K562 (cell line): ENCODE measurements around the gene VWA7. TPM values are rescaled to one million over a fixed set of nuclear protein-coding genes. Genes with fewer than 3 reads are reported as not detected.
A peak's percentile ranks its signal among the peaks of the same experiment; 100 is the strongest.

Experiments
- CCAR2 ChIP-seq: fragments of 200-400 bp; formaldehyde crosslinking; IDR thresholded peaks from 2 replicates; pipeline ENCODE4 v1.6.1; 2017; ENCODE audit warnings: mild to moderate bottlenecking, low read depth, low read length
- CHD2 ChIP-seq: IDR thresholded peaks from 2 replicates; pipeline ENCODE4 v1.6.1; 2011; ENCODE audit warnings: low read depth, low read length
- NR1H2 ChIP-seq: sonication (generic); formaldehyde crosslinking; IDR thresholded peaks from 2 replicates; pipeline ENCODE4 v1.4.0; 2020; ENCODE audit warnings: mild to moderate bottlenecking, missing genetic modification reagents
- RBM15 ChIP-seq: fragments of 200-400 bp; formaldehyde crosslinking; IDR thresholded peaks from 2 replicates; pipeline ENCODE4 v1.6.1; 2018; ENCODE audit warnings: mild to moderate bottlenecking, low read length, moderate library complexity; ENCODE audit not compliant: insufficient read depth
- SMAD3 ChIP-seq: fragments of 450-650 bp; formaldehyde crosslinking; conservative IDR thresholded peaks from 2 replicates; pipeline ENCODE4 v1.4.0; 2020; ENCODE audit warnings: mild to moderate bottlenecking
- TEAD2 ChIP-seq: fragments of 450-650 bp; IDR thresholded peaks from 2 replicates; pipeline ENCODE4 v1.6.1; 2016; ENCODE audit warnings: missing genetic modification characterization, control low read depth, missing compliant biosample characterization
- XRCC4 ChIP-seq: IDR thresholded peaks from one replicate; pipeline ENCODE4 v1.6.1; 2011; ENCODE audit not compliant: insufficient read depth, insufficient read length; ENCODE audit errors: extremely low read depth
- ZNF134 ChIP-seq: fragments of 250-450 bp; sonication (Bioruptor Pico); conservative IDR thresholded peaks from 2 replicates; pipeline ENCODE4 v1.4.0; 2020
- polyA plus RNA-seq, 8 experiments: library from polyadenylated mRNA; depleted of rRNA in 4 of 8; stranded (reverse) in 5 of 8; unstranded in 3 of 8; fragments of >200 nt; fragmentation: Nextera tagmentation in 2 of 8; fragmentation: Illumina TruSeq in 1 of 8; extraction: Ambion mirVana in 2 of 8; extraction: Trizol in 1 of 8; gene quantifications; 2 replicates each; pipeline versions ENCODE4 v1.2.1 to v1.2.3, GENCODE V29; 2011 to 2014; ENCODE audit warnings: inconsistent platforms in 1 of 8, missing spikeins in 1 of 8
- total RNA-seq, 7 experiments: library from RNA; depleted of rRNA in 6 of 7; stranded (reverse); fragments of >200 nt in 6 of 7; fragmentation: Illumina TruSeq in 2 of 7; extraction: Trizol in 2 of 7; gene quantifications; 2 replicates each; pipeline versions ENCODE4 v1.2.1 to v1.2.3, GENCODE V29; 2011 to 2021; ENCODE audit warnings: low replicate concordance in 1 of 7
- TF ChIP-seq, protein P1 (sequence below): fragments of 150-350 bp; IDR thresholded peaks from 2 replicates; pipeline ENCODE4 v1.6.1; 2014; ENCODE audit warnings: low read depth, mild to moderate bottlenecking, low read length, borderline replicate concordance
- TF ChIP-seq, protein P2 (sequence below): fragments of 450-650 bp; IDR thresholded peaks from 2 replicates; pipeline ENCODE4 v1.6.1; 2018; ENCODE audit not compliant: partially characterized antibody
- TF ChIP-seq, protein P3 (sequence below): sonication (generic); formaldehyde crosslinking; IDR thresholded peaks from 2 replicates; pipeline ENCODE4 v1.8.1; 2022; ENCODE audit warnings: missing genetic modification reagents
- TF ChIP-seq, protein P4 (sequence below): fragments of 250-450 bp; sonication (Bioruptor Pico); IDR thresholded peaks from 2 replicates; pipeline ENCODE4 v1.5.0; 2021; ENCODE audit warnings: mild to moderate bottlenecking, borderline replicate concordance
- TF ChIP-seq, protein P5 (sequence below): IDR thresholded peaks from 3 replicates; pipeline ENCODE4 v1.6.1; 2011; ENCODE audit warnings: borderline replicate concordance, mild to moderate bottlenecking; ENCODE audit not compliant: insufficient read length, insufficient read depth

Gene VWA7
- total and polyA plus RNA-seq, 9 of the 15 experiments (the other 6 are each of a cell fraction or from before 2014, with no cell fraction given) = 0.18 to 2.9 (median 0.95) TPM

DNA sequence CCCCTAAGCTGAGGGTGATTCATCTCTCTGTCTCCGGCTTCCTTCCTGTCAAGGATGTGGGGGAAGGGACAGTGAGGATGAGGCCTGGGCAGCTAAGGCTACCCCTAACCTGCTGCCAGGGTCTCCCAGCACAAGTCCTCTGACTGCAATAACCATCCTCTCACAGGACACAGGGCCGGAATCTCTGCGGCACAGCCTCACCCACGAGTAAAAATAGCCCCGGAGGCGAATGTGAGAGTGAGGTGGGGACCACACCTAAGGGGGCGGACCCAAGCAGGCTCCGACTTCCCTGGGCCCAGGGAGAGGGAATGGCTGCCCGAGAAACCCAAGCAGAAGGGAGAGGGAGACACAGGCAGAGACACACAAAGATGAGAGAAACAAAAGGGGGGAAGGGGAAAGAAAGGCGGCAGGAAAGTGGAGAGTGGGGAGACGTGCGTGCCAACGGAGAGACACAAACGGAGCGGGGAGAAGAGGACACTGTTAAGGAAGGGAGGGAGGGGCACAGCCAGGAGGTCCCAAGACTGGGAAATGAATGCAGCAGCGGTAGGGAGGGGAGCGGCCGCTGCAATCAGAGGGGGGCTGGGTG, 42.2 kb downstream of the VWA7 start (continued):
- TF ChIP-seq, protein P1, sequence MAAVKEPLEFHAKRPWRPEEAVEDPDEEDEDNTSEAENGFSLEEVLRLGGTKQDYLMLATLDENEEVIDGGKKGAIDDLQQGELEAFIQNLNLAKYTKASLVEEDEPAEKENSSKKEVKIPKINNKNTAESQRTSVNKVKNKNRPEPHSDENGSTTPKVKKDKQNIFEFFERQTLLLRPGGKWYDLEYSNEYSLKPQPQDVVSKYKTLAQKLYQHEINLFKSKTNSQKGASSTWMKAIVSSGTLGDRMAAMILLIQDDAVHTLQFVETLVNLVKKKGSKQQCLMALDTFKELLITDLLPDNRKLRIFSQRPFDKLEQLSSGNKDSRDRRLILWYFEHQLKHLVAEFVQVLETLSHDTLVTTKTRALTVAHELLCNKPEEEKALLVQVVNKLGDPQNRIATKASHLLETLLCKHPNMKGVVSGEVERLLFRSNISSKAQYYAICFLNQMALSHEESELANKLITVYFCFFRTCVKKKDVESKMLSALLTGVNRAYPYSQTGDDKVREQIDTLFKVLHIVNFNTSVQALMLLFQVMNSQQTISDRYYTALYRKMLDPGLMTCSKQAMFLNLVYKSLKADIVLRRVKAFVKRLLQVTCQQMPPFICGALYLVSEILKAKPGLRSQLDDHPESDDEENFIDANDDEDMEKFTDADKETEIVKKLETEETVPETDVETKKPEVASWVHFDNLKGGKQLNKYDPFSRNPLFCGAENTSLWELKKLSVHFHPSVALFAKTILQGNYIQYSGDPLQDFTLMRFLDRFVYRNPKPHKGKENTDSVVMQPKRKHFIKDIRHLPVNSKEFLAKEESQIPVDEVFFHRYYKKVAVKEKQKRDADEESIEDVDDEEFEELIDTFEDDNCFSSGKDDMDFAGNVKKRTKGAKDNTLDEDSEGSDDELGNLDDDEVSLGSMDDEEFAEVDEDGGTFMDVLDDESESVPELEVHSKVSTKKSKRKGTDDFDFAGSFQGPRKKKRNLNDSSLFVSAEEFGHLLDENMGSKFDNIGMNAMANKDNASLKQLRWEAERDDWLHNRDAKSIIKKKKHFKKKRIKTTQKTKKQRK = no peak
- TF ChIP-seq TEAD2 (tag) = no peak
- TF ChIP-seq SMAD3 (CRISPR knock-in tag) = 0 out of 2 replicates have a peak, but pooled peaks have one; percentile 6
- TF ChIP-seq CHD2 = peak; percentile 68
- no peak for TF ChIP-seq ZNF134
- TF ChIP-seq, protein P2, sequence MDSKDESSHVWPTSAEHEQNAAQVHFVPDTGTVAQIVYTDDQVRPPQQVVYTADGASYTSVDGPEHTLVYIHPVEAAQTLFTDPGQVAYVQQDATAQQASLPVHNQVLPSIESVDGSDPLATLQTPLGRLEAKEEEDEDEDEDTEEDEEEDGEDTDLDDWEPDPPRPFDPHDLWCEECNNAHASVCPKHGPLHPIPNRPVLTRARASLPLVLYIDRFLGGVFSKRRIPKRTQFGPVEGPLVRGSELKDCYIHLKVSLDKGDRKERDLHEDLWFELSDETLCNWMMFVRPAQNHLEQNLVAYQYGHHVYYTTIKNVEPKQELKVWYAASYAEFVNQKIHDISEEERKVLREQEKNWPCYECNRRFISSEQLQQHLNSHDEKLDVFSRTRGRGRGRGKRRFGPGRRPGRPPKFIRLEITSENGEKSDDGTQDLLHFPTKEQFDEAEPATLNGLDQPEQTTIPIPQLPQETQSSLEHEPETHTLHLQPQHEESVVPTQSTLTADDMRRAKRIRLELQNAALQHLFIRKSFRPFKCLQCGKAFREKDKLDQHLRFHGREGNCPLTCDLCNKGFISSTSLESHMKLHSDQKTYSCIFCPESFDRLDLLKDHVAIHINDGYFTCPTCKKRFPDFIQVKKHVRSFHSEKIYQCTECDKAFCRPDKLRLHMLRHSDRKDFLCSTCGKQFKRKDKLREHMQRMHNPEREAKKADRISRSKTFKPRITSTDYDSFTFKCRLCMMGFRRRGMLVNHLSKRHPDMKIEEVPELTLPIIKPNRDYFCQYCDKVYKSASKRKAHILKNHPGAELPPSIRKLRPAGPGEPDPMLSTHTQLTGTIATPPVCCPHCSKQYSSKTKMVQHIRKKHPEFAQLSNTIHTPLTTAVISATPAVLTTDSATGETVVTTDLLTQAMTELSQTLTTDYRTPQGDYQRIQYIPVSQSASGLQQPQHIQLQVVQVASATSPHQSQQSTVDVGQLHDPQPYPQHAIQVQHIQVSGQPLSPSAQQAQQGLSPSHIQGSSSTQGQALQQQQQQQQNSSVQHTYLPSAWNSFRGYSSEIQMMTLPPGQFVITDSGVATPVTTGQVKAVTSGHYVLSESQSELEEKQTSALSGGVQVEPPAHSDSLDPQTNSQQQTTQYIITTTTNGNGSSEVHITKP = no peak
- no peak for TF ChIP-seq XRCC4
- TF ChIP-seq, protein P3, sequence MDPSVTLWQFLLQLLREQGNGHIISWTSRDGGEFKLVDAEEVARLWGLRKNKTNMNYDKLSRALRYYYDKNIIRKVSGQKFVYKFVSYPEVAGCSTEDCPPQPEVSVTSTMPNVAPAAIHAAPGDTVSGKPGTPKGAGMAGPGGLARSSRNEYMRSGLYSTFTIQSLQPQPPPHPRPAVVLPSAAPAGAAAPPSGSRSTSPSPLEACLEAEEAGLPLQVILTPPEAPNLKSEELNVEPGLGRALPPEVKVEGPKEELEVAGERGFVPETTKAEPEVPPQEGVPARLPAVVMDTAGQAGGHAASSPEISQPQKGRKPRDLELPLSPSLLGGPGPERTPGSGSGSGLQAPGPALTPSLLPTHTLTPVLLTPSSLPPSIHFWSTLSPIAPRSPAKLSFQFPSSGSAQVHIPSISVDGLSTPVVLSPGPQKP (CRISPR knock-in tag) = no peak
- TF ChIP-seq, protein P4, sequence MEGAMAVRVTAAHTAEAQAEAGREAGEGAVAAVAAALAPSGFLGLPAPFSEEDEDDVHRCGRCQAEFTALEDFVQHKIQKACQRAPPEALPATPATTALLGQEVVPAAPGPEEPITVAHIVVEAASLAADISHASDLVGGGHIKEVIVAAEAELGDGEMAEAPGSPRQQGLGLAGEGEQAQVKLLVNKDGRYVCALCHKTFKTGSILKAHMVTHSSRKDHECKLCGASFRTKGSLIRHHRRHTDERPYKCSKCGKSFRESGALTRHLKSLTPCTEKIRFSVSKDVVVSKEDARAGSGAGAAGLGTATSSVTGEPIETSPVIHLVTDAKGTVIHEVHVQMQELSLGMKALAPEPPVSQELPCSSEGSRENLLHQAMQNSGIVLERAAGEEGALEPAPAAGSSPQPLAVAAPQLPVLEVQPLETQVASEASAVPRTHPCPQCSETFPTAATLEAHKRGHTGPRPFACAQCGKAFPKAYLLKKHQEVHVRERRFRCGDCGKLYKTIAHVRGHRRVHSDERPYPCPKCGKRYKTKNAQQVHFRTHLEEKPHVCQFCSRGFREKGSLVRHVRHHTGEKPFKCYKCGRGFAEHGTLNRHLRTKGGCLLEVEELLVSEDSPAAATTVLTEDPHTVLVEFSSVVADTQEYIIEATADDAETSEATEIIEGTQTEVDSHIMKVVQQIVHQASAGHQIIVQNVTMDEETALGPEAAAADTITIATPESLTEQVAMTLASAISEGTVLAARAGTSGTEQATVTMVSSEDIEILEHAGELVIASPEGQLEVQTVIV (CRISPR knock-in tag) = no peak
- 0 out of 2 replicates have a peak, but pooled peaks have one; percentile 18 for TF ChIP-seq CCAR2
- no peak for TF ChIP-seq RBM15
- TF ChIP-seq, protein P5, sequence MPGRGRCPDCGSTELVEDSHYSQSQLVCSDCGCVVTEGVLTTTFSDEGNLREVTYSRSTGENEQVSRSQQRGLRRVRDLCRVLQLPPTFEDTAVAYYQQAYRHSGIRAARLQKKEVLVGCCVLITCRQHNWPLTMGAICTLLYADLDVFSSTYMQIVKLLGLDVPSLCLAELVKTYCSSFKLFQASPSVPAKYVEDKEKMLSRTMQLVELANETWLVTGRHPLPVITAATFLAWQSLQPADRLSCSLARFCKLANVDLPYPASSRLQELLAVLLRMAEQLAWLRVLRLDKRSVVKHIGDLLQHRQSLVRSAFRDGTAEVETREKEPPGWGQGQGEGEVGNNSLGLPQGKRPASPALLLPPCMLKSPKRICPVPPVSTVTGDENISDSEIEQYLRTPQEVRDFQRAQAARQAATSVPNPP = no peak
- TF ChIP-seq NR1H2 (CRISPR knock-in tag) = peak; percentile 67; the same call in 1 of the 2 replicates
